ENCODE measurements around the gene LAPTM5. TPM values are rescaled to one million over a fixed set of nuclear protein-coding genes. Genes with fewer than 3 reads are reported as not detected.

LAPTM5 gene
- total and polyA plus RNA-seq, 4 donors, result 58.7 to 653 (median 271) TPM

DNA sequence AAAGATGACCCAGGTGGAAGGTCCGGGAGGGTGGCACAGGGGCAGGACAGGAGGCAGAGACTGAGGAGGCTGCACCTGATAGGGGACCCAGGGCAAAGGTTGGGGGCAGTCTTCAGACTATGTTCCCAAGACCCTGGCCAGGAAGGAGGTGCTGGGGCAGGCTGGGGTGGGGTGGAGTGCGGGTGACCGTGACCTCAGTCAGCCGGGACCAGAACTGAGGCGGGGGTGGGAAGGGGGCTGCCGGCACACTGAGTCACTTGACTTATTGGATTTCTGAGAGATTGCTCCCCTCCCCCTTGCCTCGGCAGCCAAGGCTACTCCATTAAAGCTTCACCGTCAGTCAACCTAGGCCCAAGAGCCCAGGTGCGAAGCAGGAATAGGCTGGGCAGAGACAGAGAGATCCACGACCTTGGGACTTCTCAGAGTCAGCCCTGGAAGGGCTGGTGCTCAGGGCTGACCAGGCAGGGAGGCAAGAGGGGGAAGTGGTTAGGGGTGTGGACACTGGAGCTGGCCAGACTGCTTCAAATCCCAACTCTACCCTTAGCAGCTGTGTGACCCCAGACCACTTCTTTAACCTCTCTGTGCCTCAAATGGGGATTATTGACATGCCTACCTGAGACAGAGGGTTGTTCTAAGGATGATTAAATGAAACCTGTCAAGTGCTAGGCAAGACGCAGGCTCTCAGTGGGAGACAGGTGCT is 47.9 kb upstream of the LAPTM5 start:
- no peak overlapping the region for H3K27ac ChIP-seq (ENCODE audit: low read depth in 1 of 2, low read length in 1 of 2)
- TF ChIP-seq, protein P1, sequence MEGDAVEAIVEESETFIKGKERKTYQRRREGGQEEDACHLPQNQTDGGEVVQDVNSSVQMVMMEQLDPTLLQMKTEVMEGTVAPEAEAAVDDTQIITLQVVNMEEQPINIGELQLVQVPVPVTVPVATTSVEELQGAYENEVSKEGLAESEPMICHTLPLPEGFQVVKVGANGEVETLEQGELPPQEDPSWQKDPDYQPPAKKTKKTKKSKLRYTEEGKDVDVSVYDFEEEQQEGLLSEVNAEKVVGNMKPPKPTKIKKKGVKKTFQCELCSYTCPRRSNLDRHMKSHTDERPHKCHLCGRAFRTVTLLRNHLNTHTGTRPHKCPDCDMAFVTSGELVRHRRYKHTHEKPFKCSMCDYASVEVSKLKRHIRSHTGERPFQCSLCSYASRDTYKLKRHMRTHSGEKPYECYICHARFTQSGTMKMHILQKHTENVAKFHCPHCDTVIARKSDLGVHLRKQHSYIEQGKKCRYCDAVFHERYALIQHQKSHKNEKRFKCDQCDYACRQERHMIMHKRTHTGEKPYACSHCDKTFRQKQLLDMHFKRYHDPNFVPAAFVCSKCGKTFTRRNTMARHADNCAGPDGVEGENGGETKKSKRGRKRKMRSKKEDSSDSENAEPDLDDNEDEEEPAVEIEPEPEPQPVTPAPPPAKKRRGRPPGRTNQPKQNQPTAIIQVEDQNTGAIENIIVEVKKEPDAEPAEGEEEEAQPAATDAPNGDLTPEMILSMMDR (IDR thresholded peaks at IDR 0.05; ENCODE audit: control extremely low read depth, extremely low read depth), result no peak
- H3K9me3 ChIP-seq (ENCODE audit: control insufficient read depth in 4 of 4, insufficient read depth in 3 of 4, low read length in 3 of 4), result no peaks in the 10 kb centered on the region
- no peak overlapping the region for H3K9ac ChIP-seq (ENCODE audit: insufficient read depth in 1 of 2, low read length in 2 of 2)
- no peaks in the 10 kb centered on the region for H3K36me3 ChIP-seq (ENCODE audit: control insufficient read depth in 4 of 4, insufficient read depth in 4 of 4, low read length in 4 of 4)
- H3K27me3 ChIP-seq (ENCODE audit: control insufficient read depth in 3 of 3, insufficient read depth in 3 of 3, low read length in 2 of 3), result peaks cover 0 to 6% (median 5%) of the 10 kb centered on the region in 3 donors
- WGBS, 2 donors, result 52 to 69% methylated on average over 10 to 11 of the region's 11 CpGs
- no peak overlapping the region for H3K4me3 ChIP-seq
- no peak for ATAC-seq (ENCODE audit: insufficient read depth, low FRiP score)
- no peak for DNase-seq
- H3K4me1 ChIP-seq (ENCODE audit: control insufficient read depth in 5 of 5, insufficient read depth in 5 of 5, low read length in 5 of 5), result peaks cover 0 to 29% (median 7%) of the 10 kb centered on the region in 5 donors

DNA sequence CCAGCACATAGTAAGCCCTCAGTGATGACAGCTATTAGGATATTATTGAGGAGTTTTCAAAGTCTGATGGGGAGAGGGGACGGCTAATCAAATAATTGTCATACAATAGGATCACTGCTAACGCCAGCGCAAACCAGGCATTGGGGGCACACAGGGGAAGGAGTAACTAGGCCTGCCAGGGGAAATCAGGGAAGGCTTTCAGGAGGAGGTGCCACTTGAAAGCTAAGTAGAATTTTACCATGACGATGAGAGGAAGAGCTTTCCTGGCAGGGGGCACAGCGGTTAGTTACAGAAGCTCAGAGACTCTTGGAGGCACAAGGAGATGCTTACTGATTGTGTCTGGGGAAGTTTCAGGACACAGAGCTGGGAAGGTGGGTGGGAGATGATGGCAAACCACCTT is 47.2 kb upstream of the LAPTM5 start:
- DNase-seq (no peak), ATAC-seq (ENCODE audit: insufficient read depth, low FRiP score) (no peak)
- H3K27me3 ChIP-seq (ENCODE audit: control insufficient read depth in 3 of 3, insufficient read depth in 3 of 3, low read length in 2 of 3), result peaks cover 0 to 6% (median 5%) of the 10 kb centered on the region in 3 donors
- peaks cover 0 to 23% (median 3%) of the 10 kb centered on the region in 5 donors for H3K4me1 ChIP-seq (ENCODE audit: control insufficient read depth in 5 of 5, insufficient read depth in 5 of 5, low read length in 5 of 5)
- no peaks in the 10 kb centered on the region for H3K9me3 ChIP-seq (ENCODE audit: control insufficient read depth in 4 of 4, insufficient read depth in 3 of 4, low read length in 3 of 4)
- 64 to 79% methylated on average over 5 of the region's 5 CpGs for WGBS, 2 donors
- no peaks in the 10 kb centered on the region for H3K36me3 ChIP-seq (ENCODE audit: control insufficient read depth in 4 of 4, insufficient read depth in 4 of 4, low read length in 4 of 4)
- TF ChIP-seq, protein P1 (IDR thresholded peaks at IDR 0.05; ENCODE audit: control extremely low read depth, extremely low read depth), result no peak
- no peak overlapping the region for H3K9ac ChIP-seq (ENCODE audit: insufficient read depth in 1 of 2, low read length in 2 of 2)
- H3K4me3 ChIP-seq, result no peak overlapping the region
- H3K27ac ChIP-seq (ENCODE audit: low read depth in 1 of 2, low read length in 1 of 2), result no peak overlapping the region

DNA sequence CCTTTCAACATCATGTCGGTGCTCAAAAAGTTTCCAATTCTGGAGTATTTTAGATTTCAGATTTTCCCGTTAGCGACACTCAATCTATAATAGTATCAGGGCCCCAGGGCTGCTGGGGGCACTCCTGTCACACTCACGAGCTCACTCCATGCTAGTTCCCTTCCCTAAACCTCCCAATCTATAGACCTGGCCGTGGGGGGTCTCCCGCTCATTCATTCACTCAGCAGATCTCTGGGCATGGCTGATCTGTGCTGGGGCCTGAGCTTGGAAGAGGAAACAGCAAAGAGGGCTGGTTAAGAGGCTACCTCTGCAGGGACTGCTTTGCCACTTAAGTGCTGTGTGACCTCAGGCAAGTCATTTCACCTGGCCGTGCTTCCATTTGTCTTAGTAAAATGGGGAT is 46.8 kb upstream of the LAPTM5 start:
- no peak for DNase-seq
- 83 to 89% methylated on average over 7 of the region's 7 CpGs for WGBS, 2 donors

More for the DNA sequence above, 46.8 kb upstream of the LAPTM5 start:
- Histone ChIP-seq H3K9ac (ENCODE audit: insufficient read depth in 1 of 2, low read length in 2 of 2) (no peak overlapping the region), H3K36me3 (ENCODE audit: control insufficient read depth in 4 of 4, insufficient read depth in 4 of 4, low read length in 4 of 4) (no peaks in the 10 kb centered on the region), H3K27ac (ENCODE audit: low read depth in 1 of 2, low read length in 1 of 2) (no peak overlapping the region), H3K4me3 (no peak overlapping the region), H3K9me3 (ENCODE audit: control insufficient read depth in 4 of 4, insufficient read depth in 3 of 4, low read length in 3 of 4) (no peaks in the 10 kb centered on the region), H3K4me1 (ENCODE audit: control insufficient read depth in 5 of 5, insufficient read depth in 5 of 5, low read length in 5 of 5) (peaks cover 0 to 18% (median 3%) of the 10 kb centered on the region in 5 donors), H3K27me3 (ENCODE audit: control insufficient read depth in 3 of 3, insufficient read depth in 3 of 3, low read length in 2 of 3) (peaks cover 0 to 6% (median 5%) of the 10 kb centered on the region in 3 donors)
- TF ChIP-seq, protein P1 (IDR thresholded peaks at IDR 0.05; ENCODE audit: control extremely low read depth, extremely low read depth), result no peak
- ATAC-seq (ENCODE audit: insufficient read depth, low FRiP score), result no peak

Data from lung (tissue), 12 donors.